DMS153 treated with DMSO at 0.1 percent for 48 hours (cell line): ENCODE data around the gene KCNQ1.
A peak's percentile ranks its signal among the peaks of the same experiment; 100 is the strongest.

ENCODE experiments used
- DNase-seq: peaks from one replicate; lab custom pipeline; 2025; ENCODE audit not compliant: unreplicated experiment; lab: John Stamatoyannopoulos, UW

The KCNQ1 gene

GRCh38 chr11:2740275-2740940 is 295.6 kb downstream of the KCNQ1 start:
- no peak for DNase-seq

GRCh38 chr11:2741006-2741376 is 296.2 kb downstream of the KCNQ1 start:
- no peak for DNase-seq

- no peak for DNase-seq
Measured at GRCh38 chr11:2741377-2742131, 296.7 kb downstream of the KCNQ1 start.

DNA sequence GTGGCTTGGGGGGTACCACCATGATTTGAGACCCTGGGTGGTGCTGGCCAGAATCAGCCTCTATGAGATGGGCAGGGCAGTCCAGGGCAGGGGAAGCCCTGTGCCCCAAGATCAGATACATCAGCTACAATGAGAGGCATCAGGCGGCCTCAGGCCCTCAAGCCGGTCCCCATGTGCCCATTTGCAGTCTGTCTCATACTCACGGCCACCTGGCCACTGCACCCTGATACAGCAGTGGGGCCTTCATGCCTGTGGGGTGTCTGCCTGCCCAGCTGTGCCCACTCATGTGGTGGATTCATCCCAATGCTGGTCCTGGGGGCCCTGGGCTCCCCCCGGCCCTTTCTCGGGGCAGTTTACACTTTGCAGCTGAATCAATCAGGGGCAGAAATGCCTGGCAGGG is 297.4 kb downstream of the KCNQ1 start:
- no peak for DNase-seq

GRCh38 chr11:2742611-2743426 is 298.0 kb downstream of the KCNQ1 start:
- no peak for DNase-seq

DNA sequence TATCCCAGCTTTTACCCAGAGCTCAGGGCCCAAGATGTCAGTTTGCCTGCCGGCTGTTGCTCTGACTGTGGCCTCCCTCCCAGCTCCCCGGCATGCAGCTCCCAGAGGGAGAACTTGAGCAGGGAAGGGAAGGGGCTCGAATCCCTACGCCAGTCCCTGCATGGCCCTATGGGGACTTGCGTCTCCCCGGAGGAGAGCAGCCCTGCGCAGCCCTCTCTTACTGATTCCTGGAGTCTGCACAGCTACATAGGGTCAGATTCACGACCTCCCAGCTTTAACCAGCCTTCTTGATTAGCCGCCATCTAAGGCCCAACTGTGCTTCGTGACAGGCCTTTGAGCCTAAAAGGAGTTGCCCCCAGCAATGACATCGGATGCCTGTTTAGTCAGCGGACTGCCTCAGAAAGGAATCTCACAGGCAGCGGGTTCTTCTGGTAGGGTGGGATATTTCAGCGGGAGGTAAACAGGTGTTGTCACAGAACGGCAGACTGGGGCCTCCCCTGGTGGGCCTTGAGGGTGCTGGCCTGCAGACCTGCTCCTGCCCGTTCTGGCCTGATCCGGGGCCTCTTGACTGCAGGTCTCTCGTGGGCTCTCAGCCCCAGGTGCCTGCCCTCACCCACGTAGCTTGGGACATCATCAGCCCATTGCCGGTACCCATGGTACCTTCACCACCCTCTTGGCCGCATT is 298.8 kb downstream of the KCNQ1 start:
- DNase-seq = no peak

- no peak for DNase-seq
Measured at GRCh38 chr11:2744166-2744565, 299.4 kb downstream of the KCNQ1 start.

DNA sequence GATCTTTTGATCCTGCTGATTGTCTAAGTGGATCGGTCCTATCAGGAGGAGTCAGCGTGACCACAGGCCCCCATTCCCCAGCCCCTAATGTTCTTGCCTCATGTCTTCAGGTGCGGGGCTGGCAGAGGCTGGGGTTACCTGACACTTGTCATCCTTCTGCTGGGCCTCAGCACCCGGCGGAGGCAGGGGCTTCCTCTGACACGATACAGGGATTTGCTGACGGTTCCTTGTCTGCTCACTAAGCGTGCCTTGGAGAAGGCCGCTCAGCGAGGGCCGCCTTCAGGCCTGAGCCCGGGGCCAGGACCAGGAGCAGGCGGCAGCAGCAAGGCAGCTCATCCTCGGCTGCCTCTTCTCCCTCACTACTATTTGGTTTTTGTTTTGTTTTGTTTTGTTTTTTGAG is 300.7 kb downstream of the KCNQ1 start:
- DNase-seq = no peak

- DNase-seq = no peak
Measured at GRCh38 chr11:2746401-2747247, 301.8 kb downstream of the KCNQ1 start.

- DNase-seq = no peak
Measured at GRCh38 chr11:2747248-2748027, 302.6 kb downstream of the KCNQ1 start.

- DNase-seq = no peak
Measured at GRCh38 chr11:2748061-2748813, 303.4 kb downstream of the KCNQ1 start.

GRCh38 chr11:2748814-2749554 is 304.2 kb downstream of the KCNQ1 start:
- DNase-seq = no peak

- no peak for DNase-seq
Measured at GRCh38 chr11:2750101-2750681, 305.4 kb downstream of the KCNQ1 start.

DNA sequence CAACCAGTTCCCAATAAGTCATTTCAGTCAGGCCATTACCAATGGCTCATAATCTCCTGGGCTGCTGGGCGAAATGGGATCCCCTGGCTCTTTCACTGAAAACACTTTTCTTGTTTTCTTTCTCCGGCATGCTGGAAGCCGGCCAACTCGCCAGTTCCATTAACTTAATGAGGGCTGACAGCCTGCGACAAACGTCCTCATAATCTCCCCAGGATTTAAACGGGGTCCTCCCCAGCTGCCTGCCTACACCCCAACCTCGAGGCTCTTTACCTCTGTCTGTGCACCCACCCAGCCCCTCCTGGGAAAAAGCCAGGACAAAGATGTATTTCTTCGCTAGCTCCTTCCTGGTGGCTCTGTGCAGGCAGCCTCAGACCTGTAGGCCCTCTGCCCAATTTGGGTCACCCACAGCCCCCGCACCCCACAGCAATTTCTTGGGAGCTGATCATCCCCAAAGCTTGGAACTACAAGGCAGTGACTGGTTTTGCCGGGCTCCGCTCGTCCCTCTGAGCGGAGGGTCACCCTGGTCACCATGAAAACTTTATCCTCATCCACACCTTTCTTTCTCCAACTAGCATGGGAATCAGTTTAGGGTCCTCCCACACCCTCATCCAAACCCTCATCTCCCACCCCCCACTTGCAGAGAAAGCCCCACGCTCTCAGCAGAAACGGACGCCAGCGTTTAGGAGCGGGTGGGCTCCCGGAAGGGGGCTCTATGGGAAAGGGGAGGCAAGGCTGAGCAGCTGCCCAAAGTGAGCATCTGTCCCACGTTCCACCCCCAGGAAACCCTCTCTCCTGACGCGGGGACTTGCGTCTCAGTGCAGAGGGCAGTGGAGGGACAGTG is 306.1 kb downstream of the KCNQ1 start:
- peak; percentile 2 for DNase-seq

DNA sequence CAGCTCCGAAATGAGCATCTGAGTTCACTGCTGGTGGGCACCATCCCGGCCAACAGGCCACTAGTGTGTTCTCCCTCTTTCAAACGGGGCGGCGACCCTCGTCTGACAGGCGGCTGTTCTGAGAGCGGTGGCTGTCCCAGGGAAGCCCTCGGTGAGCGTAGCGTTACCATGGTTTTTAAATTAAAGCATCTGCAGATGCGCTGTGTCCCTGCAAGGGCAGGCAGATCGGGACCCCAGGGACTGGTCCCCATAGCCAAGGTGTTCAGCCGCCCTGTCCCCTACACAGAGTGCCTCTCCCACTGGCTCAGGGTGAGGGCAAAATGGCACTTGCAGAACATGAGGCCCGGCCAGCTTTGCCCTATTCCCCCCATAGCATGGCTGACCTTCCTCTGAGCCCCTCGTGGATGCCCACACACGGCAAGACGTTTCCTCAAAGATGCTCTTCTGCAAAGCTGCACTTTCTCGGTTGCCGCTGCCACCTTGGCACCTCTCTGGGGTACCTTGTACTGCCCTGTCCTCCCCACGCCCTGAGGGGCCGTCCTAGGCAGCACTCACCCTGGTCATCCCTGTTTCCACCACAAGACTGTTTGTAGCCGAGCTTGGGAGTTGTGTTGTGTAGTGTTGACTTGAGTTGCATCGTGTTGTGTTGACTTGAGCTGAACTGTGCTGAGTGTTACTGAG is 306.9 kb downstream of the KCNQ1 start:
- DNase-seq = no peak

GRCh38 chr11:2752204-2752770 is 307.5 kb downstream of the KCNQ1 start:
- no peak for DNase-seq
